CD14-positive monocyte (primary cell): ENCODE measurements around the gene SLC37A2. TPM values are rescaled to one million over a fixed set of nuclear protein-coding genes. Genes with fewer than 3 reads are reported as not detected.
A peak's percentile ranks its signal among the peaks of the same experiment; 100 is the strongest.

Experiments used
- DNase-seq, 3 donors: peaks; one replicate each; pipeline ENCODE4 v3.0.0-alpha.2; 2011 to 2022
- H2AFZ ChIP-seq: 2 replicates; pipeline ENCODE4 v1.6.0; 2012; ENCODE audit warnings: mild to moderate bottlenecking, low read depth, low read length, inconsistent platforms; ENCODE audit not compliant: insufficient read depth, poor library complexity, severe bottlenecking
- H3K27ac ChIP-seq, 2 donors: 1 replicate in 1 of 2; 2 replicates in 1 of 2; pipeline ENCODE4 v1.5.1; 2012 to 2013; ENCODE audit warnings: low read length in 2 of 2, control low read depth in 1 of 2, inconsistent platforms in 1 of 2, low read depth in 1 of 2, mild to moderate bottlenecking in 1 of 2
- H3K27me3 ChIP-seq, 2 donors: one replicate each; pipeline versions ENCODE4 v1.6.0 to v1.6.1; 2011 to 2013; ENCODE audit warnings: low read length in 2 of 2; ENCODE audit not compliant: control insufficient read depth in 2 of 2, insufficient read depth in 2 of 2
- H3K36me3 ChIP-seq, 2 donors: replicated peaks in 1 of 2; 1 replicate in 1 of 2; 2 replicates in 1 of 2; pipeline versions ENCODE4 v1.5.1 to v1.6.1; 2012 to 2013; ENCODE audit warnings: low read length in 2 of 2, control low read depth in 1 of 2, inconsistent platforms in 1 of 2, mild to moderate bottlenecking in 1 of 2; ENCODE audit not compliant: insufficient read depth in 2 of 2, control insufficient read depth in 1 of 2
- H3K4me1 ChIP-seq, 2 donors: 1 replicate in 1 of 2; 2 replicates in 1 of 2; pipeline versions ENCODE4 v1.5.1 to v1.6.1; 2012 to 2013; ENCODE audit warnings: low read length in 2 of 2, control low read depth in 1 of 2, inconsistent platforms in 1 of 2, mild to moderate bottlenecking in 1 of 2, moderate library complexity in 1 of 2; ENCODE audit not compliant: insufficient read depth in 2 of 2, control insufficient read depth in 1 of 2
- H3K4me2 ChIP-seq: replicated peaks from 2 replicates; pipeline ENCODE3; 2012; ENCODE audit warnings: low read length, moderate library complexity, mild to moderate bottlenecking; ENCODE audit not compliant: poor library complexity, severe bottlenecking; ENCODE audit errors: extremely low read depth
- H3K4me3 ChIP-seq, 3 experiments: fragments of 200-600 bp in 1 of 3; sonication (generic) in 1 of 3; replicated peaks in 1 of 3; 1 replicate in 2 of 3; 2 replicates in 1 of 3; pipeline ENCODE4 v1.5.1; 2011 to 2013; ENCODE audit warnings: low read length in 3 of 3, mild to moderate bottlenecking in 3 of 3, control low read depth in 2 of 3, low read depth in 2 of 3, inconsistent platforms in 1 of 3, moderate library complexity in 1 of 3
- H3K79me2 ChIP-seq: 2 replicates; pipeline ENCODE4 v1.6.0; 2012; ENCODE audit warnings: mild to moderate bottlenecking, control low read depth, inconsistent platforms, low read length, moderate library complexity; ENCODE audit not compliant: insufficient read depth
- H3K9ac ChIP-seq: 2 replicates; pipeline ENCODE4 v1.6.0; 2017; ENCODE audit warnings: low read length, mild to moderate bottlenecking; ENCODE audit not compliant: insufficient read depth, poor library complexity, severe bottlenecking
- H3K9me3 ChIP-seq, 2 donors: replicated peaks in 1 of 2; 1 replicate in 1 of 2; 2 replicates in 1 of 2; pipeline versions ENCODE4 v1.5.1 to v1.6.1; 2012 to 2013; ENCODE audit warnings: low read length in 2 of 2, control low read depth in 1 of 2; ENCODE audit not compliant: control insufficient read depth in 1 of 2, insufficient read depth in 1 of 2
- H4K20me1 ChIP-seq: 2 replicates; pipeline ENCODE4 v1.6.0; 2012; ENCODE audit warnings: mild to moderate bottlenecking, low read length, control low read depth, moderate library complexity; ENCODE audit not compliant: insufficient read depth
- H3K27ac Mint-ChIP-seq, 7 donors: one replicate each; pipeline ENCODE4 v1.8.0; 2020; ENCODE audit warnings: mild to moderate bottlenecking in 7 of 7, mixed read lengths in 7 of 7, moderate library complexity in 6 of 7, inconsistent platforms in 2 of 7
- H3K27me3 Mint-ChIP-seq, 3 donors: one replicate each; pipeline ENCODE4 v1.8.0; 2021 to 2022; ENCODE audit warnings: low read depth in 3 of 3, mild to moderate bottlenecking in 3 of 3, mixed read lengths in 3 of 3, moderate library complexity in 3 of 3, inconsistent platforms in 1 of 3
- H3K36me3 Mint-ChIP-seq, 2 donors: one replicate each; pipeline ENCODE4 v1.8.0; 2020; ENCODE audit warnings: mixed read lengths in 2 of 2, inconsistent platforms in 1 of 2, mild to moderate bottlenecking in 1 of 2
- H3K4me1 Mint-ChIP-seq: one replicate; pipeline ENCODE4 v1.8.0; 2020; ENCODE audit warnings: mild to moderate bottlenecking, mixed read lengths
- H3K4me3 Mint-ChIP-seq, 2 donors: one replicate each; pipeline ENCODE4 v1.8.0; 2020; ENCODE audit warnings: mild to moderate bottlenecking in 2 of 2, mixed read lengths in 2 of 2, moderate library complexity in 1 of 2
- H3K9me3 Mint-ChIP-seq, 7 donors: one replicate each; pipeline ENCODE4 v1.8.0; 2020 to 2022; ENCODE audit warnings: mixed read lengths in 7 of 7, mild to moderate bottlenecking in 6 of 7, moderate library complexity in 6 of 7, inconsistent platforms in 2 of 7
- CTCF ChIP-seq: fragments of 200-600 bp; IDR thresholded peaks from one replicate; pipeline ENCODE4 v1.8.0; 2022; ENCODE audit warnings: antibody characterized with exemption, mild to moderate bottlenecking
- WGBS: methylation state at CpG from one replicate; pipeline ENCODE4 v1.1.5; 2013; ENCODE audit warnings: missing lambda C conversion rate; ENCODE audit not compliant: insufficient coverage; 5-methylcytosine and 5-hydroxymethylcytosine counted together
- intact Hi-C, 2 donors: fragments of 100-400 bp; cut with micrococcal nuclease; formaldehyde crosslinking; loops; one replicate each; pipeline versions ENCODE4 v1.15.0 to v1.15.1; 2023
- polyA plus RNA-seq, 3 donors: library from polyadenylated mRNA; depleted of rRNA in 1 of 3; unstranded in 2 of 3; stranded (reverse) in 1 of 3; fragments of 300-500 nt in 2 of 3; fragments of >200 nt in 1 of 3; fragmentation: Illumina TruSeq in 2 of 3; gene quantifications; 1 replicate in 2 of 3; 2 replicates in 1 of 3; pipeline ENCODE4 v1.2.3, GENCODE V29; 2012 to 2021

Gene SLC37A2
- polyA plus RNA-seq, 3 donors, result 70.8 to 81.5 (median 78.9) TPM

GRCh38 chr11:125092669-125093068 is 29.6 kb downstream of the SLC37A2 start:
- intact Hi-C loops, result no loop called here
- peaks cover 21 to 58% of the 10 kb centered on the region in 2 donors for H3K36me3 ChIP-seq

GRCh38 chr11:125093502-125093901 is 30.4 kb downstream of the SLC37A2 start:
- Mint-ChIP-seq H3K27me3 (peaks cover 0 to 1% (median 0%) of the 10 kb centered on the region in 3 donors), H3K4me3 (no peak overlapping the region), H3K4me1 (peaks cover 8% of the 10 kb centered on the region), H3K36me3 (peaks cover 55 to 68% of the 10 kb centered on the region in 2 donors), H3K27ac (peak overlapping the region in 1 of 7 donors; percentile 77), H3K9me3 (no peaks in the 10 kb centered on the region)
- Histone ChIP-seq H3K9me3 (no peaks in the 10 kb centered on the region), H3K4me1 (no peaks in the 10 kb centered on the region), H3K79me2 (no peaks in the 10 kb centered on the region), H3K36me3 (peaks cover 22 to 58% of the 10 kb centered on the region in 2 donors), H3K9ac (no peak overlapping the region), H3K4me2 (no peak overlapping the region), H2AFZ (no peak overlapping the region), H3K27me3 (no peaks in the 10 kb centered on the region), H3K27ac (peak overlapping the region in 1 of 2 donors; percentile 26), H3K4me3 (no peak overlapping the region), H4K20me1 (no peaks in the 10 kb centered on the region)
- intact Hi-C loops, result no loop called here
- WGBS, result 96% methylated on average over 4 of the region's 4 CpGs
- no peak for TF ChIP-seq CTCF
- no peak for DNase-seq

More at GRCh38 chr11:125092669-125093068, 29.6 kb downstream of the SLC37A2 start:
- H3K4me1 ChIP-seq, result no peaks in the 10 kb centered on the region
- H3K79me2 ChIP-seq, result no peaks in the 10 kb centered on the region
- H3K27ac ChIP-seq, result peak overlapping the region in 1 of 2 donors; percentile 37
- TF ChIP-seq CTCF, result no peak
- no peaks in the 10 kb centered on the region for H4K20me1 ChIP-seq
- Mint-ChIP-seq H3K27me3 (peaks cover 0 to 1% (median 1%) of the 10 kb centered on the region in 3 donors), H3K4me1 (peaks cover 8% of the 10 kb centered on the region), H3K27ac (peak overlapping the region in 2 of 7 donors; percentile 16 to 56), H3K4me3 (no peak overlapping the region), H3K36me3 (peaks cover 56 to 69% of the 10 kb centered on the region in 2 donors), H3K9me3 (no peaks in the 10 kb centered on the region)
- no peak for DNase-seq
- 88% methylated on average over 1 of the region's 6 CpGs for WGBS
- no peak overlapping the region for H3K4me2 ChIP-seq
- no peak overlapping the region for H3K4me3 ChIP-seq
- no peak overlapping the region for H2AFZ ChIP-seq
- no peak overlapping the region for H3K9ac ChIP-seq
- H3K27me3 ChIP-seq, result no peaks in the 10 kb centered on the region
- H3K9me3 ChIP-seq, result no peaks in the 10 kb centered on the region
